ENCODE data around the gene PGAM5.

DNA sequence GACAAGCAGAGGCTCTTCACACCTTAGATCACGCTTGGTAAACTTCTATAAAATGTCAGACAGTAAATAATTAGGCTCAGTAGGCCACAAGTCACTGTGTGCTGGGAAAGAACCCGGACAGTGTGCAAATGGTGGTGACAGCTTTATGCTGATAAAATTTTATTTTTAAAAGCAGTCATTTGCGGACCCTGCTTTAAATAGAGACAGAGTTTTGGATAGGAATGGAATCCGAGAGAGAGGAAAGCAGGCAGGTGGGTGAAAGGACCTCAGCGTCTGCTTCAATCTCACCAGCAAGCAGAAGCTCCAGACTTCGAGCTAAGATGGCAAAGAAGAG, 29.6 kb downstream of the PGAM5 start:
- TF ChIP-seq, protein P1, sequence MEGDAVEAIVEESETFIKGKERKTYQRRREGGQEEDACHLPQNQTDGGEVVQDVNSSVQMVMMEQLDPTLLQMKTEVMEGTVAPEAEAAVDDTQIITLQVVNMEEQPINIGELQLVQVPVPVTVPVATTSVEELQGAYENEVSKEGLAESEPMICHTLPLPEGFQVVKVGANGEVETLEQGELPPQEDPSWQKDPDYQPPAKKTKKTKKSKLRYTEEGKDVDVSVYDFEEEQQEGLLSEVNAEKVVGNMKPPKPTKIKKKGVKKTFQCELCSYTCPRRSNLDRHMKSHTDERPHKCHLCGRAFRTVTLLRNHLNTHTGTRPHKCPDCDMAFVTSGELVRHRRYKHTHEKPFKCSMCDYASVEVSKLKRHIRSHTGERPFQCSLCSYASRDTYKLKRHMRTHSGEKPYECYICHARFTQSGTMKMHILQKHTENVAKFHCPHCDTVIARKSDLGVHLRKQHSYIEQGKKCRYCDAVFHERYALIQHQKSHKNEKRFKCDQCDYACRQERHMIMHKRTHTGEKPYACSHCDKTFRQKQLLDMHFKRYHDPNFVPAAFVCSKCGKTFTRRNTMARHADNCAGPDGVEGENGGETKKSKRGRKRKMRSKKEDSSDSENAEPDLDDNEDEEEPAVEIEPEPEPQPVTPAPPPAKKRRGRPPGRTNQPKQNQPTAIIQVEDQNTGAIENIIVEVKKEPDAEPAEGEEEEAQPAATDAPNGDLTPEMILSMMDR (IDR thresholded peaks at IDR 0.05; ENCODE audit: low read depth, low read length, poor library complexity, severe bottlenecking), result no peak
- TF ChIP-seq EZH2phosphoT487 (IDR thresholded peaks at IDR 0.05; ENCODE audit: borderline replicate concordance, low read length), result no peak

Data from DOHH2 (cell line).